Mucosa of descending colon (tissue), 3 donors: ENCODE measurements around the gene ZNF462. TPM values are rescaled to one million over a fixed set of nuclear protein-coding genes. Genes with fewer than 3 reads are reported as not detected.

Source experiments
- ATAC-seq: fragments of 200-7000 bp; cut with Tn5 transposase; one replicate; pipeline ENCODE4 v1.9.1; 2020; ENCODE audit warnings: mild to moderate bottlenecking, moderate library complexity
- DNase-seq, 3 donors: peaks; one replicate each; pipeline ENCODE4 v3.0.0-alpha.2; 2020
- H3K36me3 ChIP-seq: fragments of 200-600 bp; one replicate; pipeline ENCODE4 v1.8.0; 2021; ENCODE audit warnings: low read depth, mild to moderate bottlenecking
- H3K4me1 ChIP-seq: fragments of 200-600 bp; one replicate; pipeline ENCODE4 v1.8.0; 2021; ENCODE audit warnings: low read depth, mild to moderate bottlenecking
- H3K4me3 ChIP-seq: fragments of 200-600 bp; one replicate; pipeline ENCODE4 v1.8.0; 2021; ENCODE audit warnings: mild to moderate bottlenecking
- H3K9me3 ChIP-seq: fragments of 200-600 bp; one replicate; pipeline ENCODE4 v1.8.0; 2021; ENCODE audit warnings: mild to moderate bottlenecking
- CTCF ChIP-seq: fragments of 200-600 bp; IDR thresholded peaks from one replicate; pipeline ENCODE4 v1.8.0; 2022; ENCODE audit warnings: antibody characterized with exemption, mild to moderate bottlenecking
- intact Hi-C, 2 donors: fragments of 100-400 bp; cut with DNase I in 1 of 2; cut with micrococcal nuclease in 1 of 2; formaldehyde crosslinking; loops; one replicate each; pipeline versions ENCODE4 v1.11.0 to v1.11.1; 2022; cut with DNase I, micrococcal nuclease
- total RNA-seq, 3 donors: library from RNA; stranded (reverse); fragmentation: NEBNext Ultra II Directional in 2 of 3; extraction: Animal tissue kit (Norgen Biotek cat#: 25700) in 2 of 3; gene quantifications; one replicate each; pipeline versions ENCODE4 v1.2.1 to v1.2.4, GENCODE V29; 2021 to 2023
- donor health status: DM: no; HTN: no; CAD: no; lungs with moderate emphysema.
- donor health status: DM: no; HTN: no; CAD: no.
- donor health status: DM: no; HTN: yes; CAD: no.

The ZNF462 gene
- total RNA-seq, 3 donors from 2014 or later = 34.8 to 54.7 (median 48.7) TPM

- no peak for TF ChIP-seq CTCF
- intact Hi-C loops = no loop called here
- no peaks in the 10 kb centered on the region for H3K36me3 ChIP-seq
- DNase-seq = no peak
- no peaks in the 10 kb centered on the region for H3K9me3 ChIP-seq
- no peak for ATAC-seq
- H3K4me1 ChIP-seq = peaks cover 5% of the 10 kb centered on the region
- no peak overlapping the region for H3K4me3 ChIP-seq
Measured at GRCh38 chr9:106828070-106828469, 34.9 kb upstream of the ZNF462 start.

GRCh38 chr9:106828965-106829364 is 34.0 kb upstream of the ZNF462 start:
- DNase-seq (no peak), ATAC-seq (no peak)
- H3K9me3 ChIP-seq = no peaks in the 10 kb centered on the region
- H3K36me3 ChIP-seq = no peaks in the 10 kb centered on the region
- H3K4me1 ChIP-seq = peaks cover 5% of the 10 kb centered on the region
- TF ChIP-seq CTCF = no peak
- intact Hi-C loops = no loop called here
- no peak overlapping the region for H3K4me3 ChIP-seq

GRCh38 chr9:106829666-106830408 is 33.1 kb upstream of the ZNF462 start:
- H3K9me3 ChIP-seq = no peaks in the 10 kb centered on the region
- H3K4me3 ChIP-seq = no peak overlapping the region
- H3K4me1 ChIP-seq = peaks cover 5% of the 10 kb centered on the region
- TF ChIP-seq CTCF = no peak
- DNase-seq = no peak
- no peaks in the 10 kb centered on the region for H3K36me3 ChIP-seq
- intact Hi-C loops = no loop called here
- no peak for ATAC-seq

GRCh38 chr9:106830527-106831150 is 32.3 kb upstream of the ZNF462 start:
- H3K4me1 ChIP-seq = no peaks in the 10 kb centered on the region
- H3K9me3 ChIP-seq = no peaks in the 10 kb centered on the region
- TF ChIP-seq CTCF = no peak
- ATAC-seq (peak; percentile 84), DNase-seq (no peak)
- intact Hi-C loops = no loop called here
- H3K36me3 ChIP-seq = no peaks in the 10 kb centered on the region
- H3K4me3 ChIP-seq = no peak overlapping the region

- no peak for DNase-seq
- Histone ChIP-seq H3K36me3 (no peaks in the 10 kb centered on the region), H3K9me3 (no peaks in the 10 kb centered on the region), H3K4me3 (no peak overlapping the region), H3K4me1 (no peaks in the 10 kb centered on the region)
- ATAC-seq = no peak
- intact Hi-C loops = no loop called here
- no peak for TF ChIP-seq CTCF
Measured at GRCh38 chr9:106834888-106835287, 28.1 kb upstream of the ZNF462 start.
